Ishikawa (cell line): Measurements from ENCODE around the gene TMEM30B.

Source experiments
- CEBPB ChIP-seq: IDR thresholded peaks from 2 replicates; pipeline ENCODE4 v1.6.1; 2012
- CREB1 ChIP-seq: IDR thresholded peaks from 2 replicates; pipeline ENCODE4 v1.6.1; 2012; ENCODE audit warnings: low read depth
- EGR1 ChIP-seq: IDR thresholded peaks from 2 replicates; pipeline ENCODE4 v1.6.1; 2012
- EP300 ChIP-seq: IDR thresholded peaks from 2 replicates; pipeline ENCODE4 v1.6.1; 2012; ENCODE audit warnings: borderline replicate concordance
- MAX ChIP-seq: IDR thresholded peaks from 2 replicates; pipeline ENCODE4 v1.6.1; 2012
- NFIC ChIP-seq: IDR thresholded peaks from 2 replicates; pipeline ENCODE4 v1.6.1; 2012
- RAD21 ChIP-seq: IDR thresholded peaks from 2 replicates; pipeline ENCODE4 v1.6.1; 2012; ENCODE audit warnings: low read depth
- YY1 ChIP-seq: IDR thresholded peaks from 2 replicates; pipeline ENCODE4 v1.6.1; 2012; ENCODE audit warnings: low read depth

DNA sequence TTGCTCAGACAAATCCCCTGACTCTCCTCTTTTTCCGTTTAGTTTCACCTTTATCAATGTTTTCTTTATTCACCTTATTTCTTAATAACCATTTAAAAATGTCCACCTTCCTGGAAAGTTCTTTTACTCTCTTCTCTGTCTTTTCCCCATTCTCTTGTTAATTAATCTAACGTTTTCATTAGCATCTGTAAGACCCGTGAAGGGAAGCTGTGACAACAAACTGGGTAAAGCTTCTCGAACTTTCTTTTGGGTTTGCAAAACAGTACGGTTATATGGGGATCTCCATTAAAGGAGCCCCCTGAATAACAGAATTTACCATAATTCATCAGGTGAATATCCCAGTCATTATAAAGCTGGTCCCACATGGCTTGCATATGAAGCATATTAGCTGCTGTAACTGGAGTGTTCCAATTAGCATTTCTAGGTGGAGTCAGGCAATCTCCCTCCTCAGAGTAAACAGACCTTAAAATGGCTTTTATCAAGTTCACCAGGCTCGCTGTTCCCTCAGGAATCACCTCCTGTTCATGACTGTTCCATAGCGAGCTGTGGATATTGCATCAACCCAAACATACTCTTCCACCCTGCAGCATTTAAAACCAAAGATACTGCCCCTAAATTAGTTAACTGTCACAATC is 42.4 kb downstream of the TMEM30B start:
- TF ChIP-seq EGR1 (no peak), EP300 (no peak), CREB1 (no peak), YY1 (no peak), CEBPB (no peak), RAD21 (no peak), MAX (no peak), NFIC (no peak)
